GM18508 (cell line): ENCODE data around the gene BCS1L.

Experiments used
- ATAC-seq: cut with Tn5 transposase; IDR thresholded peaks from one replicate; pipeline ENCODE4 v1.9.1; 2021; ENCODE audit warnings: moderate number of reproducible peaks; ENCODE audit not compliant: insufficient read depth, unreplicated experiment

The BCS1L gene

GRCh38 chr2:218710687-218711549 is 51.4 kb downstream of the BCS1L start, which contains the start of gene TTLL4:
Gene TTLL4, plus strand, starts transcription at chr2:218710835. Its CDS starts 26,842 bp downstream, at chr2:218737677.
- ATAC-seq = peak; percentile 45

DNA sequence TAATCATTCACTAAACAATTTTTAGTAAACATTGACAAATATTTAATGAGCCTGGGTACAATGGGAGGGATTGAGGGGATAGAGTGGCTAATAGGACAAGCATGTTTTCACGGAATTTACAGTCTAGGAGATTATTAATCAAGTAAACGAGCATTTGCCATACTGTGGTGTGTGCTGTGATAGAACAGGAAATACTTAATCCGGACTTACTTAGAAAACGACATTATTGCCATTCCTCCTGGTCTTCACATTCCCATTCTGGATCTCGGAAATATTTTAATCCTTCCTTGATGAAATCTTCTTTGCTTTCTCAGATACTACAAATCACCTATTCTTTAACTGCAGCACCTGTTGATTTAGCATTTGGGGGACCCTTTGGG is 52.1 kb downstream of the BCS1L start:
- ATAC-seq = no peak
